ENCODE results near the gene PDXK.
A peak's percentile ranks its signal among the peaks of the same experiment; 100 is the strongest.

Gene PDXK

GRCh38 chr21:43785134-43785533 lies 66.2 kb downstream of the PDXK start:
- no peak overlapping the region for H3K4me3 ChIP-seq (ENCODE audit: low read length)
- TF ChIP-seq, protein P1, sequence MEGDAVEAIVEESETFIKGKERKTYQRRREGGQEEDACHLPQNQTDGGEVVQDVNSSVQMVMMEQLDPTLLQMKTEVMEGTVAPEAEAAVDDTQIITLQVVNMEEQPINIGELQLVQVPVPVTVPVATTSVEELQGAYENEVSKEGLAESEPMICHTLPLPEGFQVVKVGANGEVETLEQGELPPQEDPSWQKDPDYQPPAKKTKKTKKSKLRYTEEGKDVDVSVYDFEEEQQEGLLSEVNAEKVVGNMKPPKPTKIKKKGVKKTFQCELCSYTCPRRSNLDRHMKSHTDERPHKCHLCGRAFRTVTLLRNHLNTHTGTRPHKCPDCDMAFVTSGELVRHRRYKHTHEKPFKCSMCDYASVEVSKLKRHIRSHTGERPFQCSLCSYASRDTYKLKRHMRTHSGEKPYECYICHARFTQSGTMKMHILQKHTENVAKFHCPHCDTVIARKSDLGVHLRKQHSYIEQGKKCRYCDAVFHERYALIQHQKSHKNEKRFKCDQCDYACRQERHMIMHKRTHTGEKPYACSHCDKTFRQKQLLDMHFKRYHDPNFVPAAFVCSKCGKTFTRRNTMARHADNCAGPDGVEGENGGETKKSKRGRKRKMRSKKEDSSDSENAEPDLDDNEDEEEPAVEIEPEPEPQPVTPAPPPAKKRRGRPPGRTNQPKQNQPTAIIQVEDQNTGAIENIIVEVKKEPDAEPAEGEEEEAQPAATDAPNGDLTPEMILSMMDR (IDR thresholded peaks at IDR 0.05; ENCODE audit: insufficient read depth, low read depth, low read length, missing control alignments) = no peak
- DNase-seq (ENCODE audit: low read depth) = no peak

- H3K4me3 ChIP-seq (ENCODE audit: low read length) = no peak overlapping the region
- TF ChIP-seq, protein P1 (IDR thresholded peaks at IDR 0.05; ENCODE audit: insufficient read depth, low read depth, low read length, missing control alignments) = no peak
- DNase-seq (ENCODE audit: low read depth) = peak; percentile 59
Observed at GRCh38 chr21:43786300-43786806, 67.4 kb downstream of the PDXK start.

- H3K4me3 ChIP-seq (ENCODE audit: low read length) = no peak overlapping the region
- DNase-seq (ENCODE audit: low read depth) = no peak
- TF ChIP-seq, protein P1 (IDR thresholded peaks at IDR 0.05; ENCODE audit: insufficient read depth, low read depth, low read length, missing control alignments) = no peak
Observed at GRCh38 chr21:43786807-43787440, 68.0 kb downstream of the PDXK start.

GRCh38 chr21:43789276-43790009 lies 70.5 kb downstream of the PDXK start, which contains the start of gene RRP1:
Gene RRP1, plus strand, starts transcription at chr21:43789577. Its CDS starts 53 bp downstream, at chr21:43789630.
- TF ChIP-seq, protein P1 (IDR thresholded peaks at IDR 0.05; ENCODE audit: insufficient read depth, low read depth, low read length, missing control alignments) = peak; percentile 42
- peak; percentile 86 for DNase-seq (ENCODE audit: low read depth)
- H3K4me3 ChIP-seq (ENCODE audit: low read length) = peak within 1 kb of the TSS; percentile 97

DNA sequence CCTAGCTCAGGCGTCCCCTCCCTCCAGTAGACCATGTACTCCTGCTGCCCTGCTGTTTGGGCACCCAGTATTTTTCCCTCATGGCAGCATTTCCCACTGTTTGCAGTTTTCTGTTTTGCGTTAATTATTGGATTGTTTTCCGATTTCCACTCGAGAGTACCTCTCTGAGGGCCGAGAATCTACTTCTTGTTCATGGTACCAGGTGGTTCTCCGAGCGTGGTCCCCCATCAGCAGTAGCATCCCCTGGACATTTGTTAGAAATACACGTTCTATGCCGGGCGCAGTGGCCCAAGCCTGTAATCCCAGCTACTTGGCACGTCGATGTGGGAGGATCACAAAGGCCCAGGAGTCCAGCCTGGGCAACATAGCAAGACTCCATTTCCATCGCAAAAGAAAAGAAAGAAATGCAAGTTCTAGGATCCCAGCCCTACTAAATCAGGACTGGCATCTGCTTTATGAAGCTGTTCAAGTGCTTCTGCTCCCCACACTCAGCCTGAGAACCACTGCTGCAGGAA lies 71.1 kb downstream of the PDXK start:
- peak overlapping the region; percentile 97 for H3K4me3 ChIP-seq (ENCODE audit: low read length)
- TF ChIP-seq, protein P1 (IDR thresholded peaks at IDR 0.05; ENCODE audit: insufficient read depth, low read depth, low read length, missing control alignments) = no peak
- DNase-seq (ENCODE audit: low read depth) = no peak

DNA sequence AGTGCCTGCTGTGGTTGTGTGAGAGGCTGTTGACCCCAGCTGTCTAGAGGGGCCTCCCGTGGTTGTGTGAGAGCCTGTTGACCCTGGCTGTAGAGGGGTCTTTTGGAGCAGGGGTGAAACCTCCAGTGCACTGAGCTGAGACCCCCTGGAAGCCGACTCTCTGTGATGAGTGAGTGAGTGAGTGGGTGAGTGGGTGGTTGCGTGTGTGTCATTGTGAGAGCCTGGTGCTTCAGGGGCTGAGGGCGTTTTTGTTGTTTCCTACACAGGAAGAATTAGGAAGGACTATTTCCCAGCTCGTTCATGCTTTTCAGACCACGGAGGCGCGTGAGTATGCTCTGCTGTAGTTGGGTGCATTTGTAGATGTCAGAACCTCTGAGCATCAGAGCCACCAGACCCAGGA lies 73.5 kb downstream of the PDXK start:
- no peak overlapping the region for H3K4me3 ChIP-seq (ENCODE audit: low read length)
- no peak for DNase-seq (ENCODE audit: low read depth)
- TF ChIP-seq, protein P1 (IDR thresholded peaks at IDR 0.05; ENCODE audit: insufficient read depth, low read depth, low read length, missing control alignments) = no peak
